KOPT-K1 (cell line): ENCODE results near the gene NDUFB4.
A peak's percentile ranks its signal among the peaks of the same experiment; 100 is the strongest.

Experiments used
- H3K27ac ChIP-seq: fragments of 200-600 bp; sonication (generic); 2 replicates; pipeline ENCODE4 v1.5.1; 2016; ENCODE audit warnings: antibody characterized with exemption, mild to moderate bottlenecking, low read depth, low read length; ENCODE audit not compliant: poor library complexity, severe bottlenecking
- H3K36me3 ChIP-seq: fragments of 200-600 bp; sonication (generic); 2 replicates; pipeline ENCODE4 v1.5.1; 2017; ENCODE audit warnings: antibody characterized with exemption, mild to moderate bottlenecking, low read length, moderate library complexity; ENCODE audit not compliant: insufficient read depth
- H3K9me3 ChIP-seq: fragments of 200-600 bp; sonication (generic); 2 replicates; pipeline ENCODE4 v1.5.1; 2017; ENCODE audit warnings: antibody characterized with exemption, low read length, mild to moderate bottlenecking; ENCODE audit not compliant: insufficient read depth, poor library complexity, severe bottlenecking

NDUFB4 gene

DNA sequence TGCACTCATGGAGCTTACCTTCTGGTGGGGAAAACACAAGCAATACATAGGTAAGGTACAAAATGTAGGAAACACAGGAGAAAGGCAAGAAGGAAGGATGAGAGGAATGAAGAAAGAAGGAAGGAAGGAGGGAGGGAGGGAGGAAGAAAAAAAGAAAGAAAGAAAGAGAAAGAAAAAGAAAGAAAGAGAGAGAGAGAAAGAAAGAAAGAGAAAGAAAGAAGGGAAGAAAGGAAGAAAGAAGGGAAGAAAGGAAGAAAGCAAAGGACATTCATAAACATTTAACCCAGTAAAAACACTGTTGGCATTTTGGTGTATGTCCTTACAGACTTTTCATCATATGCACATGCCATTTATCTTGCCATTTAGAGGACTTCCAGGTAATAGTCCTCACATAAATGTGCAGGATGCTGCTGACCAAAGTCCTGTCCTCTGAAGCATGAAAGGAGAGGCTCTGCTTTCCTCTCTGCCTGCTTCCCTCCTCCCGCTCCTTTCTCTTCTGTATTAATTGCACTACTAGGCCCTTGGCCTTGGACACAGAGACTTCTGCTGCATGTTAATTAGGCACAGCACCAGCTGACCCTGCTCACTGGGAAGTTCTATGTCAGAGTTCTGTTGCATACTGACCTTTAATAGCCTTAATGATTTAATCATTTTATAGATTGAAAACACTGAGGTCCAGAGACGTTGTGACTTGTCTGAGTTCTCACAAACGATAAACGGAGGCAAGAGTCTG, 29.7 kb upstream of the NDUFB4 start:
- H3K27ac ChIP-seq: no peak overlapping the region

GRCh38 chr3:120567370-120568201, 28.6 kb upstream of the NDUFB4 start:
- Histone ChIP-seq H3K27ac (no peak overlapping the region), H3K36me3 (no peaks in the 10 kb centered on the region)

More for the DNA sequence above, 29.7 kb upstream of the NDUFB4 start:
- Histone ChIP-seq H3K36me3 (no peaks in the 10 kb centered on the region), H3K9me3 (no peaks in the 10 kb centered on the region)

DNA sequence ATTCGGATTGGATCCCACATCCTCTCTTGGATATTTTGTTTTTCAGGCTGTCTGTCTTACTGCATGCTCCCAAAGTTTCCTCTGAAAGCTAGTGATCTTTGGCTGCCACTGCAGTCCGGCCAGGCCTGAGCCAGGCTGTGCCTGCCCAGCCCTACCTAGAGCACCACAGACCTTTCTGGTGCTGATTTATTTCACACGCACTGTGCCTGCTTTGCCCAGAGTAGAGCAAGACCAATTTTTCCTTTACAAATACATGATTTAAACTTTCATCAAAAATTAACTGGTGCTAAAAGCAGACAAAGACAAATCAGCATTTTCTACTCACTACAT, 28.0 kb upstream of the NDUFB4 start:
- Histone ChIP-seq H3K27ac (no peak overlapping the region), H3K9me3 (no peaks in the 10 kb centered on the region)

More at GRCh38 chr3:120567370-120568201, 28.6 kb upstream of the NDUFB4 start:
- no peaks in the 10 kb centered on the region for H3K9me3 ChIP-seq

DNA sequence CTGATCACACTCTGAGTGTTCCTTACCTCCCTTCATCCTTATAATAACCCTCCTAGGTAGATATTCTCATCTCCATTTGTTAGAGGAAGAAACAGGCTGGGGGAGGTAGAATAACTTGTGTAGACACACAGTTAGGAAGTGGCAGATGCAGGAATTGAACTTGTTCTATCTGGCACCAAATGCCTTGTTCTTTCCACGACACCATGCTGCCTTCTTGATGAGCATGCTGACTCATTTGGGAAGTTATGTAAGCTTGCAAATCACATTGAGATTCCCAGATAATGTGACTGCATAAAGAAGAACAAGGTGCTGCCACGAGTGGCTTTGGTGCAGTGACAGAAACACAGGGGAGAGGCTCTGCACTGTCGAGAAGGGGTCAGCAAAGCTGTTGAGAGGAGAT, 27.5 kb upstream of the NDUFB4 start:
- Histone ChIP-seq H3K36me3 (no peaks in the 10 kb centered on the region), H3K27ac (no peak overlapping the region), H3K9me3 (no peaks in the 10 kb centered on the region)

More for the DNA sequence above, 28.0 kb upstream of the NDUFB4 start:
- no peaks in the 10 kb centered on the region for H3K36me3 ChIP-seq

- Histone ChIP-seq H3K36me3 (no peaks in the 10 kb centered on the region), H3K27ac (no peak overlapping the region), H3K9me3 (no peaks in the 10 kb centered on the region)
These were observed 26.7 kb upstream of the NDUFB4 start for GRCh38 chr3:120569222-120570057.

GRCh38 chr3:120572027-120572426, 24.1 kb upstream of the NDUFB4 start:
- Histone ChIP-seq H3K27ac (no peak overlapping the region), H3K9me3 (no peaks in the 10 kb centered on the region), H3K36me3 (no peaks in the 10 kb centered on the region)

DNA sequence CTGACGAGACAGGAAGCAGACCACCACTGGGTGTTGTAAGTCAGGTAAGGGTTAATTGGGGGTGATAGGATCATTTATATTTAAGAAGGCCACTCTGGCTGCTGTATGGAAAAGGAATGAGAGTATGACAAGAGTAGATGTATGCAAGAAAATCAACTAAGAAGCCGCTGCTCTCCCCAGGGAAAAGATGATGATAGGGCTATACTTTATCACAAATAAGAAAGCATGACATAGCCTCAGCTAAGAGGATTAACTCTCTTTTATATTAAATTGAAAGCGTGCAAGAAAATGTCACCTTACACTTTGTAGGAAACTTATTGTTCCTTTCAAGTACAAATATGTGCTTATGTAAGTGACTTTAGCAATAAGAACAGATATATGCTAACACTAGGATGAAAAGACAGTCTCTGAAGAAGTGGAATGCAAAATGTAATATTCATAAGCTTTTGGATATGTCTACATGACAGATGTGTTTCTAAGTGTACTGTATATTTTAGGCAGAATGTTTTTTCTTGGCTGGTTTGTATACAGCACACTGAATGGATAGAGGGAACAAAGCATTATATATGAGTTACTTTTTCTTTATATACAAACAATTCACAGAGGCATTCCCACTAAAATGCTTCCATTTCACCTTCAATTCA, 8.7 kb upstream of the NDUFB4 start:
- Histone ChIP-seq H3K27ac (no peak overlapping the region), H3K9me3 (peaks cover 6% of the 10 kb centered on the region), H3K36me3 (no peaks in the 10 kb centered on the region)

GRCh38 chr3:120595788-120596115, 384 bp upstream of the NDUFB4 start:
- Histone ChIP-seq H3K36me3 (peaks cover 30% of the 10 kb centered on the region), H3K9me3 (no peaks in the 10 kb centered on the region), H3K27ac (peak overlapping the region; percentile 91)

DNA sequence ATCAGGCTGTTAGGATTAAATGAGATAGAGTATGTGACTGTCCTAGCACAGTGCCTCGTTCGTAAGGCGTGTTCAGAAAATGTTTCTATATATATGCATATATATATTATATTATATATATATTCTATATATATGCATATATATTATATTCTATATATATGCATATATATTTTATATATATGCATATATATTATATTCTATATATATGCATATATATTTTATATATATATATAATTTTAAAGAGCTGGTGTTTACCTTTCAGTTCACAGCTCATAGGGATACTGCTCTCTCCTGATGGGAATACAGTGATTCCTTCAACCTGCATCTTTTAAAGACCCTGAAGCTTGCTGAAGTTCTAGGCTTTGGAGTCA, 702 bp downstream of the NDUFB4 start:
- Histone ChIP-seq H3K36me3 (peaks cover 41% of the 10 kb centered on the region), H3K27ac (peak overlapping the region; percentile 91), H3K9me3 (no peaks in the 10 kb centered on the region)

DNA sequence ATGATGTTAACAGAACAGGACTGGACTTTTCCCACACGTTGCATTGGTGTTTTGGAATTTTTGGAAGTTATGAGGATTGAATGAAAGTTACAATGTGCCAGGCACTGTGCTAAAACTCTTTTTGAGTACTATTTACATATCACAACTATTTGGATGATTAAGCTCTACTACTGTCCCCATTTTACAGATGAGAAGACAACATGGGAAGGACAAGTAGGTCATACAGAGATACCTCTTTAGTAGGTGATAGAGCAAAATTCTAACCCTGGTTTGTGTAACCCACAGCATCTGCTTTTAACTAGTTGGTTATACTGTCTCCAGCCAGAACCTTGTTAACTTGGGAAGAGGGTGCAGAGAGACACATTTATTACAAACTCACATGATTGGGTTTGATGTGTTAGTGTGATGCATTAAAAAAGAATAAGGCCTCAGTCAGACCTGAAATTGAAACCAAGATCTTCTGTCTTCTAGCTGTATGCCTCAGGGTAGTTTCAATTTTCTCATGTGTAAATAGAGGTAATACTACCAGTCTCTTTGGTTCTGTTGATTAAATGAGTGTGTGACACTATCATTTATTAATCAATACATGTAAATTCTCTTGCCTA, 1.4 kb downstream of the NDUFB4 start:
- peaks cover 48% of the 10 kb centered on the region for H3K36me3 ChIP-seq
- peak overlapping the region; percentile 42 for H3K27ac ChIP-seq
- no peaks in the 10 kb centered on the region for H3K9me3 ChIP-seq

DNA sequence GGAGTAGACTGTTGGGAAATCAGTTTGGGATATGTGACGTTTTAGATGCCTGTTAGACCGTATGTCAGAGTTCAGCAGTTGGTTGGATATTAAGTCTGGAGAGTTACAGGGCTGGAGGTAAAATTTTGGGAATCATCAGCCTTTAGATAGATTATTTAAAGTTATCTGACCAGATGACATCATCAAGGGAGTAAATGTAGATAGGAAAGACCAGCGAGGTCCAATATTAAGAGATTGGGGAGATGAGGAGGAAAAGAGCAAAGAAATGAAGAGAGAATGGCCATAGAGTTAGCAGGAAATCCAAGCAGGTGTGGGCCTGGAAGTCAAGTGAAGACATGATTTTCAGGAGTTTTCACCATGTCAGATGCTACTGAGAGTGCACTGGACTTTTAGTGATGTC, 3.1 kb downstream of the NDUFB4 start:
- no peaks in the 10 kb centered on the region for H3K9me3 ChIP-seq
- peaks cover 61% of the 10 kb centered on the region for H3K36me3 ChIP-seq
- H3K27ac ChIP-seq: no peak overlapping the region

GRCh38 chr3:120601554-120601953, 5.4 kb downstream of the NDUFB4 start:
- Histone ChIP-seq H3K27ac (no peak overlapping the region), H3K9me3 (no peaks in the 10 kb centered on the region), H3K36me3 (peaks cover 61% of the 10 kb centered on the region)

DNA sequence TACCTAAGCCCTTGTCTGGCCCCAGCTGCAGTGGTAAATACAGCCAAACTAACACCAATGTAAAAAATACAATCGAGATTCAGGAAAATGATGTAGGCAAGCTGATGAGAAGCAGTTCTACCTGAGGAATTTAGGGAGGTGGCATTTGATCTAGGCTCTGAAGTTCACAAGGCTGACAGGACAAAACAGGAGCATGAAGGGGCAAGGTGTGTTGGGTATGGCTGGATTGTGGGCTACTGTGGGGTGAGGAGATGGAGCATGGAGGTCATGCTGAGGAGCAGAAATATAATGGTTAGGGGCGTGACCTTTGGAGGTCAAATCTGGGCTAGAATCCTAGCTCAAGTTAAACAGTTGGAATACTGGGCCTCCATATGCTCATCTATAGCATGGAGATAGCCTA, 6.5 kb downstream of the NDUFB4 start:
- Histone ChIP-seq H3K9me3 (no peaks in the 10 kb centered on the region), H3K27ac (no peak overlapping the region), H3K36me3 (peaks cover 61% of the 10 kb centered on the region)

DNA sequence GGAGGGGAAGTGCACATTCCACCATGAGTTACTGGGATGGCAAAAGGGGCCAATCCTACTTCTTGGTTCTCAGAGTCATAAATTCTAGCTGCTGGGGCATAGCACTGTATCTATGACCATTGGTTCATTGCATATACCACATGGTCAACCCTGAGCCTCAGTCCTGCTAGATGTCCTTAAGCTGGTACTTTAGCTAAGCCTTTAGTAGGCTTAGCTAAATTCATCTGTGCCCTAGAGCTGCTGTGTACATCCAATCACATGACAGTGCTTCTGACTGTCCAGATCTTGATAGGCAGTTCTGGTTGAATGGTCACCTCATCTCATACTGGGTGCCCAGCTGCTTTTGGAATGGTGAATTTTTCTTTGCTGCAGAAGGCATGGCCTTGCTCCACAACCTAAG, 8.2 kb downstream of the NDUFB4 start:
- no peak overlapping the region for H3K27ac ChIP-seq
- H3K36me3 ChIP-seq: peaks cover 45% of the 10 kb centered on the region
- H3K9me3 ChIP-seq: no peaks in the 10 kb centered on the region
